Stimulated activated naive CD8-positive, alpha-beta T cell treated with anti-CD3 and anti-CD28 coated beads, Interleukin-15, amount 100 ng/mL, for 72 hours (primary cell): ENCODE results near the gene GABRR3.

Experiments
- ATAC-seq: fragments of 150-1000 bp; cut with Tn5 transposase; 2 replicates; pipeline ENCODE4 v1.10.0; 2021; ENCODE audit warnings: mild to moderate bottlenecking, moderate library complexity
- DNase-seq, 2 donors: peaks; one replicate each; pipeline ENCODE4 v3.0.0; 2021 to 2022
- H3K27ac Mint-ChIP-seq, 2 donors: one replicate each; pipeline ENCODE4 v1.8.0; 2022; ENCODE audit warnings: mild to moderate bottlenecking in 2 of 2, mixed read lengths in 2 of 2, moderate library complexity in 2 of 2
- H3K27me3 Mint-ChIP-seq: one replicate; pipeline ENCODE4 v1.8.0; 2022; ENCODE audit warnings: mixed read lengths
- H3K4me1 Mint-ChIP-seq: one replicate; pipeline ENCODE4 v1.8.0; 2022; ENCODE audit warnings: mild to moderate bottlenecking, mixed read lengths
- H3K4me3 Mint-ChIP-seq, 2 donors: one replicate each; pipeline ENCODE4 v1.8.0; 2022; ENCODE audit warnings: mild to moderate bottlenecking in 2 of 2, mixed read lengths in 2 of 2, moderate library complexity in 1 of 2
- H3K9me3 Mint-ChIP-seq, 2 donors: one replicate each; pipeline ENCODE4 v1.8.0; 2022; ENCODE audit warnings: mixed read lengths in 2 of 2

GABRR3 gene

GRCh38 chr3:97983933-97984491 lies 51.1 kb downstream of the GABRR3 start:
- peaks cover 9 to 11% of the 10 kb centered on the region in 2 donors for H3K9me3 Mint-ChIP-seq
- no peak for ATAC-seq
- H3K4me1 Mint-ChIP-seq: peaks cover 28% of the 10 kb centered on the region

DNA sequence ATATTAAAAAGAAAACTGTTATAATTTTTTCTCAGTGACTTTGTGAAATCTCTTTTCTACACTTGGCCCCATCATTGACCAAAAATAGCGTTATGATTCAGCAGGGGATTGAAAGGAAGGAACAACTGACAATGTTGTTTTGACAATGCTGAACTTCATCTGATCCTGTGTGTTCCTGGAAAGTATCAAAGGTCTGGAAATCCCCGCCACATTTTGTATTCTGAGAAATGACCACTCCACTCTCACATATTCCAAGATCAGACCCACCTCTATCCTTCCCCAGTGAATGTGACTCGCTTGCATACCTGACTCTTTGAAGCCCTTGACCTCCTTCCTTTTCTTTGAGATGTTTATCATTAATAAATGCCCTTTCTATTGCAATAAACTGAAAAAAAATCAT lies 53.2 kb downstream of the GABRR3 start:
- H3K27me3 Mint-ChIP-seq: no peaks in the 10 kb centered on the region
- peaks cover 28% of the 10 kb centered on the region for H3K4me1 Mint-ChIP-seq
- no peaks in the 10 kb centered on the region for H3K9me3 Mint-ChIP-seq
- peak overlapping the region; percentile 37 to 51 for H3K4me3 Mint-ChIP-seq
- ATAC-seq: peak; percentile 85
- peak overlapping the region; percentile 89 to 98 for H3K27ac Mint-ChIP-seq
- DNase-seq: peak in 1 of 2 donors; percentile 34

More at GRCh38 chr3:97983933-97984491, 51.1 kb downstream of the GABRR3 start:
- Mint-ChIP-seq H3K27me3 (no peaks in the 10 kb centered on the region), H3K4me3 (no peak overlapping the region), H3K27ac (no peak overlapping the region)
- DNase-seq: no peak

DNA sequence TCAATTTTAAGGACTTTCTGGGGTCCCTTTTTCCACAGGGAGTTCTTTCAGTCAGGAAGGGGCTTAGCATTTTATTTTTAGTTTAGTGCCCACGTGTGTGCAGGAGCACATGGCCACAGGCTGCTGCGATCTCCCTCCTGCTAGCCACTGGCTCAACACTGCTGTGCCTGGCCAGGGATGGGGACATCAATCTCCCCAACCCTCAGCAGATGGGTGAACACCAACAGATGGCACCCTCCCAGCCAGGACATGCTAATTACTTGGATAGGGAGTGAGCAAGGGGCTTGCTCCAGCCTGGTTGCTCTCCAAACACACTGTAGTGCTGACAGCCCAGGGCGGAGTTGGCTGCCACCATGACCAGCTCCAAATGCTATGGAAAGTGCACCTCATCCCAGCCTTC lies 55.5 kb downstream of the GABRR3 start:
- Mint-ChIP-seq H3K4me3 (no peak overlapping the region), H3K27ac (no peak overlapping the region), H3K4me1 (peaks cover 35% of the 10 kb centered on the region), H3K27me3 (no peaks in the 10 kb centered on the region), H3K9me3 (no peaks in the 10 kb centered on the region)
- no peak for DNase-seq
- ATAC-seq: no peak

- Mint-ChIP-seq H3K4me1 (peaks cover 34% of the 10 kb centered on the region), H3K27me3 (no peaks in the 10 kb centered on the region), H3K4me3 (no peak overlapping the region), H3K27ac (no peak overlapping the region), H3K9me3 (no peaks in the 10 kb centered on the region)
- ATAC-seq (no peak), DNase-seq (no peak)
Observed at GRCh38 chr3:97975466-97975865, 59.6 kb downstream of the GABRR3 start.

DNA sequence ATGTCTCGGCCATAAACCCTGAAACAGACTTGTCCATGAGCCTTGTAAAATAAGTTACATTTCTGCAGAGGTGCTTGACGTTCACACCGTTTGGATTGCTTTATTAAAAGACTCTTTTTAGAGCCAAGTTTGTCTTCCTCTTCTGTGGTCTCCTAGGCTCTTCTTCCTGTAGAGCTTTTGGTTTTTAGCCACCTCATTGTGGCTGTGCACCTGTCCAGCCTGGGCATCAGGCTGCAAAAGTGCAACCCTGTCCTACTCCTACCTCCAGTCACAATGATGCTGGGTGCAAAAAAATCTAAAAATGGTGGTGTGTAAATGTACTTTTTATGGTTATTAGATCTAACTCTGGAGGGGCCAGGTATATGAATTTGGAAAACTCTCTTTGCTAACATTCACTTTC lies 60.1 kb downstream of the GABRR3 start:
- no peak for ATAC-seq
- Mint-ChIP-seq H3K27ac (no peak overlapping the region), H3K27me3 (no peaks in the 10 kb centered on the region), H3K4me3 (no peak overlapping the region), H3K4me1 (peaks cover 39% of the 10 kb centered on the region), H3K9me3 (no peaks in the 10 kb centered on the region)
- DNase-seq: no peak

DNA sequence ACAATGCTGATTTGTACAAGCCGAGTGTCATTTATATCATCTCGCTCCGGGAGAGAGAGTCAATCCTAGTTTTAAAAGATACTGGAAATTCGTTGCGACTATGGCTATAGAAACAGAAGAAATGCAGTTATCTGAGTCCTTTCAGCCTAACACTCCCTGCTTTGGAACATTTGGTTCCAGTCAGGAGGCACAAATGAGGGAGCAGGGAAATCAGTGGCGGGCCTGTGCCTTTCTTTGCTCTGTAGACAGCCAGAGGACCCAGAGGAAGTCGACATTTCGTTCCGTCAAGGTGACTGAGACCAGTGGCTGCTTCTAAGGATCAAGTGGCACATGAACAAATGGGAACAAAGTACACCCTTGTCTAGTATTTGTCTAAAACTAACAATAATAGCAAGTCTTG lies 62.1 kb downstream of the GABRR3 start:
- H3K9me3 Mint-ChIP-seq: no peaks in the 10 kb centered on the region
- ATAC-seq (no peak), DNase-seq (no peak)
- H3K4me3 Mint-ChIP-seq: peak overlapping the region; percentile 75 to 85
- peaks cover 59% of the 10 kb centered on the region for H3K4me1 Mint-ChIP-seq
- H3K27me3 Mint-ChIP-seq: no peaks in the 10 kb centered on the region
- peak overlapping the region in 1 of 2 donors; percentile 77 for H3K27ac Mint-ChIP-seq

- Mint-ChIP-seq H3K9me3 (no peaks in the 10 kb centered on the region), H3K27ac (peak within 1 kb of the TSS; percentile 98), H3K4me1 (peaks cover 69% of the 10 kb centered on the region), H3K27me3 (no peaks in the 10 kb centered on the region), H3K4me3 (peak within 1 kb of the TSS; percentile 81 to 94)
- DNase-seq (peak; percentile 72 to 83), ATAC-seq (peak; percentile 94)
Observed at GRCh38 chr3:97971679-97972567, 63.2 kb downstream of the GABRR3 start, which contains the start of gene RIOX2. Gene RIOX2 (minus strand): TSS chr3:97972431. CDS start chr3:97967593, 4,838 bp downstream.

- ATAC-seq: no peak
- Mint-ChIP-seq H3K9me3 (no peaks in the 10 kb centered on the region), H3K27ac (peak overlapping the region; percentile 98), H3K4me3 (peak overlapping the region; percentile 81 to 94), H3K27me3 (no peaks in the 10 kb centered on the region), H3K4me1 (peaks cover 74% of the 10 kb centered on the region)
- no peak for DNase-seq
Observed at GRCh38 chr3:97970956-97971620, 64.0 kb downstream of the GABRR3 start.

DNA sequence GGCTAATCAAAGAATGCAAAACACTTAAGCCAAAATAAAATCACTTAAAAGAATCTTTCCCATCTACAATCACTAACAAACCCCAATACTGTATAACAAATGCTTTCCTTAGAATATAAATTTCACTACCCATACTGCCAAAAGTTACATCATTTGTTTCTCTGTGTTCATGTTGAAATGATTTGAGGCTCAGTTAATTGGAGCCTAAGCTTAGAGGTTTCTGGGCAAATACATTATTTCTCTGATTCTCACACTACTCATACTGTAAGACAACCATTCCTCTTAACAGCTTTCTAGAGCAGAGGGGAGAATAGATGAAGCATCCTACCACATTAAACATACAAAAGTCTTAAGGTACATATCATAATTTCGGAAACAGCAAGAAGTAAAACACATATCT lies 65.0 kb downstream of the GABRR3 start:
- ATAC-seq: no peak
- Mint-ChIP-seq H3K9me3 (no peaks in the 10 kb centered on the region), H3K4me1 (peaks cover 81% of the 10 kb centered on the region), H3K27ac (peak overlapping the region in 1 of 2 donors; percentile 98), H3K4me3 (peak overlapping the region; percentile 81 to 94), H3K27me3 (no peaks in the 10 kb centered on the region)
- DNase-seq: no peak

GRCh38 chr3:97969541-97969940 lies 65.6 kb downstream of the GABRR3 start:
- H3K27me3 Mint-ChIP-seq: no peaks in the 10 kb centered on the region
- H3K27ac Mint-ChIP-seq: peak overlapping the region in 1 of 2 donors; percentile 49
- H3K4me1 Mint-ChIP-seq: peaks cover 75% of the 10 kb centered on the region

DNA sequence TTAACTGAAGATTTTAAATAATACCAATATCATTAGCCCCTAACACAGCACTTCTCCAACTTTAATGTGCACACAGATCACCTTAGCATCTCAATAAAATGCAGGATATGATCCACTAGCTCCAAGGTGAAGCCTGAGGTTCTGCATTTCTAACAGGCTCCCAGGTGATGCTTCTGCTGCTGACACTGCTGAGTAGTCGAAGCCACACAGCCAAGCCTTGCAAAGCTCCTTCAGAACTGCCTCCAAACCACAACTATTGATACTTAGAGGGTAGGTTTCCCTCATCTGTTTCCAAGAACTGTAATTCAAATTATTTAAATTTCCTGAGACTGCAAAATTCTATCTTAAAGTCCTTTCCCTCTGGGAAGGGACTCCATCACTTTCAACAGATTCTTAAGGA lies 66.7 kb downstream of the GABRR3 start:
- no peak overlapping the region for H3K27ac Mint-ChIP-seq
- H3K4me3 Mint-ChIP-seq: peak overlapping the region; percentile 42 to 45
- H3K9me3 Mint-ChIP-seq: no peaks in the 10 kb centered on the region
- no peak for DNase-seq
- no peaks in the 10 kb centered on the region for H3K27me3 Mint-ChIP-seq
- no peak for ATAC-seq
- H3K4me1 Mint-ChIP-seq: peaks cover 76% of the 10 kb centered on the region

More at GRCh38 chr3:97969541-97969940, 65.6 kb downstream of the GABRR3 start:
- ATAC-seq: no peak
- DNase-seq: no peak
- no peaks in the 10 kb centered on the region for H3K9me3 Mint-ChIP-seq
- H3K4me3 Mint-ChIP-seq: peak overlapping the region; percentile 81 to 94

DNA sequence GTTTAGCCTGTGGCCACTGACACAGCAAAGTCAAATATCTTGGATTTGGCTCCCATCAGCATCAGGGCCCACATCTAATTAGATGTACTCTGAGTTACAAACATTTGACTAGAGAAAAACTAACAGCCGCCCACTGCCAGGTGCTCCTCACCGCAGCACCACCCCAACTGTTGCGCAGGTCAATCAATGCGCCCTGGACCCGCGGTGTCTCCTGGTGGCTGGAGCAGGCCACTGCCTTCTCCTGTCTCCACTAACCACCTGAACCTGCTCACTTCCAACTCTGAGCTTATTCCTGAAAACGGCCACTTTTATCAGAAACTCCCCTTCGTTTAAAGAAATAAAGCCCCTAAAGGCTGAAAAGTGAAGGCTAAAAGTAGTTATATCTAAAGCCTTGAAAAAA lies 67.1 kb downstream of the GABRR3 start:
- Mint-ChIP-seq H3K4me3 (peak overlapping the region in 1 of 2 donors; percentile 45), H3K9me3 (no peaks in the 10 kb centered on the region), H3K27ac (no peak overlapping the region), H3K27me3 (no peaks in the 10 kb centered on the region), H3K4me1 (peaks cover 72% of the 10 kb centered on the region)
- ATAC-seq (no peak), DNase-seq (no peak)

DNA sequence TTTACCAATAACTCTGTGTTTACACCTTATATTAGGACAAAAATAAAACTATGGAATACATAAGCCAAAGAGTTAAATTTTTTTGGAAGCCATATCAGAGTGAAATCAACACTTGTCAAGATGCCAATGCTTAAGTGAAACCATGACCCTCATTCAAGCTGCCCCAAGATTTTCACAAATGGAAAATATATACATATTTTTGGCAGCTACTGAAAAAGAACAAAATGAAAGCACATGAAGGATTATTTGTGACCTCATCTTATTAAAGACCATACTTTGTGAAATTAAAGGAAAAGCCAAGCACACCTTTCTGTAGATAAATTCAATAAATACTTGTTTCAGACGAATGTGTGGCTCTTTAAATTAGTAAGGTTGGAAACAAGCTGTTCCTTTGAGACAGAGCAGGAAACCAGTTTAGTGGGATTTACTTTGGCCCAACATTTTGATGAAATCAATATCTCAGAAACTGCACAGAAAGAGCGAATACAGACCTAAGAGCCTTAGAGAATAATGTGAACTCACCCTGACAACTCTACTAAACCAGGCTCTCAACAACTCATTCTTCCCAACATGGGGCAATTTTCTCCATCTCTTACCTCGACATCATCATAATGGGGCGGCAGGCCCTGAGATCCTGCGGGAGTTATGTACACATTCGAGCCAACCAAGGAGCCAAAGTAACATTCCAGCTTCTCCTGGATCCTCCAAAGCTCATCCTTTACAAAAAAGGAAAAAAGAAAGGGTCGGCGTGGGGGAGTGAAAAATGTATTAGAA lies 73.9 kb downstream of the GABRR3 start:
- no peak overlapping the region for H3K4me3 Mint-ChIP-seq
- no peaks in the 10 kb centered on the region for H3K9me3 Mint-ChIP-seq
- no peak overlapping the region for H3K27ac Mint-ChIP-seq
- H3K4me1 Mint-ChIP-seq: peaks cover 35% of the 10 kb centered on the region
- H3K27me3 Mint-ChIP-seq: no peaks in the 10 kb centered on the region
- DNase-seq: no peak
- no peak for ATAC-seq

DNA sequence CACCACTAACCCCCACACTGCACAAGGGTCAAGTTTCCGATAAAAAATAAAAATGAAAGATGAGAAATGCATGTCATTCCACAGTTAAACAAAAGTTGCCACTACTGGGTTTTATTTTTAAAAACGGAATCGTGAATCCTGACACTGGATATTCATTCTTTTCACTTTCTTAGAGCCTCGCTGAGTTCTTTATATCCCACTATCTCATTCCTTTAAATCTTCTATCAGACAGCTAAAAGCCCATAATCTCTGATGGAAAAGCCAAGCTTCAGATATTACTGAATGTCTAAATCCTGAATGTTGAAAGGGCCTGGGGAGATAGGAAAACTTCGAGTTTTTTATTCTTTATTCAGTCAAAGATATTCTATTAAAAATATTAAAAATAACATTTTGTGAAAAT lies 74.6 kb downstream of the GABRR3 start:
- ATAC-seq (no peak), DNase-seq (no peak)
- H3K4me1 Mint-ChIP-seq: peaks cover 29% of the 10 kb centered on the region
- H3K4me3 Mint-ChIP-seq: no peak overlapping the region
- H3K9me3 Mint-ChIP-seq: no peaks in the 10 kb centered on the region
- H3K27ac Mint-ChIP-seq: no peak overlapping the region
- H3K27me3 Mint-ChIP-seq: no peaks in the 10 kb centered on the region

DNA sequence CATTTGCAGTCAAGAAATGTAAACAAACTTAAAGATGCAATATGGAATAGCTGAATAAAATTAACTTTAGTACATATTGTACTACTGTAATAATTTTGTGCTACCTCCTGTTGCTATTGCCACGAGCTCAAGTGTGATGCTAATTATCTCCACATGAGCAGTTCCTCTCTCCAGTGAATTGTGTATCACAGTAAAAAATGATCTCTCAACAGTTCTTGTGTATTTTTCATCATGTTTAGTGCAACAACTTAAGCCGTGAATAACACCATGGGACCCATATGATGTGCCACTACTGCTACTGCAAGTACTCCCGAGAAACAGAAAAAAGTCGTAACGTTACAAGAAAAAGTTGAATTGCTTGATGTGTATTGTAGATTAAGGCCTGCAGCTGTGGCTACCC lies 75.2 kb downstream of the GABRR3 start:
- ATAC-seq: no peak
- no peak overlapping the region for H3K27ac Mint-ChIP-seq
- peaks cover 26% of the 10 kb centered on the region for H3K4me1 Mint-ChIP-seq
- no peaks in the 10 kb centered on the region for H3K9me3 Mint-ChIP-seq
- H3K27me3 Mint-ChIP-seq: no peaks in the 10 kb centered on the region
- H3K4me3 Mint-ChIP-seq: no peak overlapping the region
- DNase-seq: no peak
